RCC 7860 (cell line): Measurements from ENCODE around the gene CPNE2.
"Not testable (repeated sequence)": the region's sequence is repeated elsewhere in the genome, so short reads cannot be mapped to it uniquely, and the experiment has no call there.

Experiments used
- DNase-seq: peaks from one replicate; pipeline ENCODE4 v3.0.0-alpha.2; 2015; ENCODE audit warnings: low spot score
- FAIRE-seq: peaks from 2 replicates; lab custom pipeline; 2012; peaks lifted over from hg19 to GRCh38; lab: Jason Lieb, UNC

Gene CPNE2

GRCh38 chr16:57096192-57096591 lies 3.8 kb downstream of the CPNE2 start:
- FAIRE-seq: no peak
- DNase-seq: no peak

GRCh38 chr16:57096793-57097192 lies 4.4 kb downstream of the CPNE2 start:
- FAIRE-seq: no peak
- no peak for DNase-seq

GRCh38 chr16:57098188-57098841 lies 5.9 kb downstream of the CPNE2 start:
- FAIRE-seq: no peak

GRCh38 chr16:57099965-57100364 lies 7.6 kb downstream of the CPNE2 start:
- FAIRE-seq: not testable (repeated sequence)
- DNase-seq: peak; percentile 15

More at GRCh38 chr16:57098188-57098841, 5.9 kb downstream of the CPNE2 start:
- no peak for DNase-seq

GRCh38 chr16:57100445-57100844 lies 8.1 kb downstream of the CPNE2 start:
- FAIRE-seq: no peak
- DNase-seq: no peak

- DNase-seq (no peak), FAIRE-seq (no peak)
Measured at GRCh38 chr16:57102888-57103851, 10.8 kb downstream of the CPNE2 start.

- FAIRE-seq: no peak
- no peak for DNase-seq
Measured at GRCh38 chr16:57104706-57105105, 12.3 kb downstream of the CPNE2 start.

GRCh38 chr16:57105184-57105583 lies 12.8 kb downstream of the CPNE2 start:
- FAIRE-seq (no peak), DNase-seq (no peak)

- DNase-seq (peak; percentile 50), FAIRE-seq (no peak)
Measured at GRCh38 chr16:57106767-57107166, 14.4 kb downstream of the CPNE2 start.

- FAIRE-seq (no peak), DNase-seq (no peak)
Measured at GRCh38 chr16:57107321-57107922, 15.0 kb downstream of the CPNE2 start.

- DNase-seq (no peak), FAIRE-seq (no peak)
Measured at GRCh38 chr16:57108432-57108831, 16.0 kb downstream of the CPNE2 start.

GRCh38 chr16:57109259-57110105 lies 17.1 kb downstream of the CPNE2 start:
- not testable (repeated sequence) for FAIRE-seq, DNase-seq

GRCh38 chr16:57110937-57111336 lies 18.6 kb downstream of the CPNE2 start:
- FAIRE-seq: no peak
- no peak for DNase-seq

GRCh38 chr16:57111420-57111819 lies 19.0 kb downstream of the CPNE2 start:
- DNase-seq (no peak), FAIRE-seq (no peak)

GRCh38 chr16:57112403-57113041 lies 20.1 kb downstream of the CPNE2 start:
- FAIRE-seq (no peak), DNase-seq (no peak)

GRCh38 chr16:57113042-57113453 lies 20.7 kb downstream of the CPNE2 start:
- DNase-seq (peak; percentile 49), FAIRE-seq (peak; percentile 83)

- DNase-seq: no peak
- FAIRE-seq: no peak
Measured at GRCh38 chr16:57113664-57114063, 21.3 kb downstream of the CPNE2 start.

- FAIRE-seq: no peak
Measured at GRCh38 chr16:57115168-57115513, 22.8 kb downstream of the CPNE2 start.

GRCh38 chr16:57115514-57116182 lies 23.3 kb downstream of the CPNE2 start:
- no peak for FAIRE-seq
- no peak for DNase-seq

More at GRCh38 chr16:57115168-57115513, 22.8 kb downstream of the CPNE2 start:
- no peak for DNase-seq
